Uterus (tissue), 2 donors: ENCODE data around the gene RNF215.

Source experiments
- CTCF ChIP-seq, 4 experiments: fragments of 200-600 bp in 2 of 4; fragments of 450-650 bp in 2 of 4; sonication (generic) in 2 of 4; IDR thresholded peaks; one replicate each; pipeline ENCODE4 v1.5.1; 2016 to 2019; ENCODE audit warnings: antibody characterized with exemption in 4 of 4, mild to moderate bottlenecking in 2 of 4, moderate library complexity in 1 of 4
- POLR2A ChIP-seq, 2 donors: fragments of 450-650 bp; IDR thresholded peaks; one replicate each; pipeline ENCODE4 v1.6.1; 2016; ENCODE audit warnings: antibody characterized with exemption in 2 of 2, mild to moderate bottlenecking in 1 of 2, moderate library complexity in 1 of 2

DNA sequence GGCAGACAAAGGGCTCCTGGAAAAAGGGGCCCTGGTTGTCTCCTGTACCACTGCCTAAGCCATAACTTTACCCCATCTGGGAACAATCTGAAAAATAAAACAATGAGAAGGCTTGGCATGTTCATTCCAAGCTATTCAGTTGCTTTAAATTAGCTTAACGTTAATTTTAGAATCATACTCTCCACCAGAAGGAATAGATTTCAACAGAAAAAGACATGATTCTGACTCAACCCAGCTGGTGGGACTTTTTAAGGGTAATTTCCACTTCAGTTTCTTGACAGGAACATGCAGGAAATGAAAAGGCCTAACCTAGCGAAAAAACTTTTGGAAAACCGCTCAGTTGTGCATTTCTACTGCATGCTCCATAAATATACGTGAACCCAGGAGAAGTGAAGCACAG is 38.4 kb downstream of the RNF215 start:
- TF ChIP-seq POLR2A (IDR thresholded peaks at IDR 0.05) (no peak), CTCF (IDR thresholded peaks at IDR 0.05) (no peak)
